Measurements from ENCODE around the gene EXTL1. TPM values are rescaled to one million over a fixed set of nuclear protein-coding genes. Genes with fewer than 3 reads are reported as not detected.

Gene EXTL1
- total RNA-seq, 1 experiment from 2014 or later: 1.0 TPM

- H2BK15ac ChIP-seq (ENCODE audit: low read depth, low read length): no peak overlapping the region
- no peak overlapping the region for H4K5ac ChIP-seq (ENCODE audit: insufficient read length, low read depth, low read length)
- WGBS (ENCODE audit: extremely low coverage, insufficient read length, low lambda C conversion rate): no CpG with 5 or more reads among the region's 6 CpGs
- H2AFZ ChIP-seq (ENCODE audit: low read length): no peak overlapping the region
- H3K79me2 ChIP-seq (ENCODE audit: insufficient read depth, low read length): no peaks in the 10 kb centered on the region
- no peak overlapping the region for H2AK5ac ChIP-seq (ENCODE audit: insufficient read length, low read length)
- H3K56ac ChIP-seq (ENCODE audit: insufficient read length, low read depth, low read length): no peak overlapping the region
- no peak overlapping the region for H2BK5ac ChIP-seq (ENCODE audit: insufficient read length, low read length)
- H3K9me3 Mint-ChIP-seq: no peaks in the 10 kb centered on the region
- no peaks in the 10 kb centered on the region for H3K27me3 ChIP-seq (ENCODE audit: insufficient read depth, low read length)
- no peak overlapping the region for H3K4me2 ChIP-seq (ENCODE audit: insufficient read depth, insufficient read length, low read length)
- H3T11ph ChIP-seq (ENCODE audit: low read length): no peak overlapping the region
- H4K91ac ChIP-seq (ENCODE audit: insufficient read length, low read depth, low read length): no peak overlapping the region
- no peak for TF ChIP-seq CTCF (conservative IDR thresholded peaks at IDR 0.05)
- no peaks in the 10 kb centered on the region for H3K4me1 ChIP-seq (ENCODE audit: insufficient read depth, low read length)
- no peaks in the 10 kb centered on the region for H3K9me3 ChIP-seq (ENCODE audit: control insufficient read depth, low read depth, low read length)
- no peak overlapping the region for H2BK12ac ChIP-seq (ENCODE audit: insufficient read length, low read depth, low read length)
- H2BK20ac ChIP-seq (ENCODE audit: low read depth, low read length, poor library complexity, severe bottlenecking): no peak overlapping the region
- no peaks in the 10 kb centered on the region for H3K23me2 ChIP-seq (ENCODE audit: insufficient read length, low read depth, low read length, poor library complexity, severe bottlenecking)
- H3K36me3 Mint-ChIP-seq (ENCODE audit: insufficient read depth in 1 of 3, low read depth in 3 of 3): peaks cover 6 to 20% (median 14%) of the 10 kb centered on the region in 3 experiments; a peak in 6 of 7 replicates
- no peak overlapping the region for H3K14ac ChIP-seq (ENCODE audit: insufficient read depth, low read length)
- peaks cover 14 to 17% of the 10 kb centered on the region in 2 experiments for H3K4me1 Mint-ChIP-seq
- H3K23ac ChIP-seq (ENCODE audit: insufficient read length, low read depth, low read length): no peak overlapping the region
- no peak overlapping the region for H3K18ac ChIP-seq (ENCODE audit: insufficient read length, low read depth, low read length)
- no peak for DNase-seq
- no peak overlapping the region for H3K4me3 Mint-ChIP-seq
- no peaks in the 10 kb centered on the region for H4K20me1 ChIP-seq (ENCODE audit: control insufficient read depth, insufficient read depth, insufficient read length)
- no peaks in the 10 kb centered on the region for H3K27me3 Mint-ChIP-seq (ENCODE audit: low read depth)
- no peak overlapping the region for H3K27ac Mint-ChIP-seq
- H3K4ac ChIP-seq (ENCODE audit: low read depth, low read length): no peak overlapping the region
- no peak overlapping the region for H4K8ac ChIP-seq (replicated peaks; ENCODE audit: insufficient read length, low read depth, low read length)
- H3K9ac ChIP-seq (ENCODE audit: extremely low read depth, insufficient read length, low read length): no peak overlapping the region
- H3K79me1 ChIP-seq (ENCODE audit: insufficient read depth, low read depth, low read length, poor library complexity, severe bottlenecking): no peaks in the 10 kb centered on the region
- H3K27ac ChIP-seq (ENCODE audit: insufficient read length, low read depth, low read length): no peak overlapping the region
- H2BK120ac ChIP-seq (ENCODE audit: low read depth, low read length, poor library complexity, severe bottlenecking): no peak overlapping the region
These were observed 31.3 kb upstream of the EXTL1 start for GRCh38 chr1:25990251-25990650.

Data from H9 (cell line).